SK-N-SH treated with all-trans-retinoic acid at 6 μM for 48 hours (cell line): ENCODE data around the gene GNAI1.

Experiments
- ATAC-seq: fragments of 200-7000 bp; cut with Tn5 transposase; 3 replicates; pipeline ENCODE4 v1.9.1; 2020; ENCODE audit warnings: mild to moderate bottlenecking, moderate library complexity
- ARNTL ChIP-seq: fragments of 450-650 bp; formaldehyde crosslinking; IDR thresholded peaks from 2 replicates; pipeline ENCODE4 v1.5.0; 2020; ENCODE audit warnings: low read depth, mild to moderate bottlenecking, moderate library complexity, borderline replicate concordance
- ESRRG ChIP-seq: fragments of 250-450 bp; sonication (Bioruptor Pico); IDR thresholded peaks from 2 replicates; pipeline ENCODE4 v1.6.1; 2021; ENCODE audit warnings: mild to moderate bottlenecking
- GLIS3 ChIP-seq: fragments of 250-450 bp; sonication (Bioruptor Pico); IDR thresholded peaks from 2 replicates; pipeline ENCODE4 v1.5.0; 2020; ENCODE audit warnings: mild to moderate bottlenecking, moderate library complexity
- ISL1 ChIP-seq: fragments of 250-450 bp; sonication (Bioruptor Pico); IDR thresholded peaks from 2 replicates; pipeline ENCODE4 v2.1.2; 2022; ENCODE audit warnings: mild to moderate bottlenecking, moderate library complexity
- OSR1 ChIP-seq: fragments of 250-450 bp; sonication (Bioruptor Pico); IDR thresholded peaks from 2 replicates; pipeline ENCODE4 v1.8.0; 2022; ENCODE audit warnings: moderate library complexity, mild to moderate bottlenecking, inconsistent platforms
- PPARA ChIP-seq: fragments of 250-450 bp; sonication (Bioruptor Pico); IDR thresholded peaks from 2 replicates; pipeline ENCODE4 v1.5.0; 2020; ENCODE audit warnings: mild to moderate bottlenecking, borderline replicate concordance
- RARB ChIP-seq: fragments of 250-450 bp; sonication (Bioruptor Pico); IDR thresholded peaks from 2 replicates; pipeline ENCODE4 v1.8.0; 2021; ENCODE audit warnings: mild to moderate bottlenecking, moderate library complexity
- TCF4 ChIP-seq: fragments of 250-450 bp; sonication (Bioruptor Pico); IDR thresholded peaks from 2 replicates; pipeline ENCODE4 v1.8.0; 2021; ENCODE audit warnings: mild to moderate bottlenecking, moderate library complexity, borderline replicate concordance
- TOX ChIP-seq: fragments of 250-450 bp; sonication (Bioruptor Pico); IDR thresholded peaks from 2 replicates; pipeline ENCODE4 v1.8.0; 2021; ENCODE audit warnings: mild to moderate bottlenecking, moderate library complexity, borderline replicate concordance
- ZC3H10 ChIP-seq: fragments of 250-450 bp; sonication (Bioruptor Pico); IDR thresholded peaks from 2 replicates; pipeline ENCODE4 v1.5.1; 2021; ENCODE audit warnings: mild to moderate bottlenecking, moderate library complexity
- ZFP3 ChIP-seq: fragments of 250-450 bp; sonication (Bioruptor Pico); IDR thresholded peaks from 2 replicates; pipeline ENCODE4 v1.5.0; 2020; ENCODE audit warnings: mild to moderate bottlenecking, moderate library complexity
- ZFP30 ChIP-seq: fragments of 450-650 bp; formaldehyde crosslinking; IDR thresholded peaks from 2 replicates; pipeline ENCODE4 v1.5.0; 2022; ENCODE audit warnings: mild to moderate bottlenecking, moderate library complexity
- ZNF70 ChIP-seq: fragments of 450-650 bp; formaldehyde crosslinking; IDR thresholded peaks from 2 replicates; pipeline ENCODE4 v1.5.0; 2020; ENCODE audit warnings: mild to moderate bottlenecking, moderate library complexity
- ZNF8 ChIP-seq: fragments of 450-650 bp; formaldehyde crosslinking; IDR thresholded peaks from 2 replicates; pipeline ENCODE4 v1.5.0; 2020; ENCODE audit warnings: mild to moderate bottlenecking, moderate library complexity
- TF ChIP-seq, protein P1 (sequence below): fragments of 250-450 bp; sonication (Bioruptor Pico); IDR thresholded peaks from 2 replicates; pipeline ENCODE4 v1.8.0; 2020; ENCODE audit warnings: mild to moderate bottlenecking, moderate library complexity, borderline replicate concordance
- TF ChIP-seq, protein P2 (sequence below): fragments of 250-450 bp; sonication (Bioruptor Pico); IDR thresholded peaks from 2 replicates; pipeline ENCODE4 v1.8.0; 2021; ENCODE audit warnings: low read depth, mild to moderate bottlenecking, moderate library complexity, borderline replicate concordance
- TF ChIP-seq, protein P3 (sequence below): fragments of 250-450 bp; sonication (Bioruptor Pico); IDR thresholded peaks from 2 replicates; pipeline ENCODE4 v1.5.0; 2020; ENCODE audit warnings: mild to moderate bottlenecking, moderate library complexity
- TF ChIP-seq, protein P4 (sequence below): fragments of 250-450 bp; sonication (Bioruptor Pico); IDR thresholded peaks from 2 replicates; pipeline ENCODE4 v1.5.1; 2021; ENCODE audit warnings: mild to moderate bottlenecking, moderate library complexity
- TF ChIP-seq, protein P5 (sequence below): fragments of 250-450 bp; sonication (Bioruptor Pico); IDR thresholded peaks from 2 replicates; pipeline ENCODE4 v1.5.1; 2020; ENCODE audit warnings: low read depth, mild to moderate bottlenecking, moderate library complexity

GNAI1 gene

DNA sequence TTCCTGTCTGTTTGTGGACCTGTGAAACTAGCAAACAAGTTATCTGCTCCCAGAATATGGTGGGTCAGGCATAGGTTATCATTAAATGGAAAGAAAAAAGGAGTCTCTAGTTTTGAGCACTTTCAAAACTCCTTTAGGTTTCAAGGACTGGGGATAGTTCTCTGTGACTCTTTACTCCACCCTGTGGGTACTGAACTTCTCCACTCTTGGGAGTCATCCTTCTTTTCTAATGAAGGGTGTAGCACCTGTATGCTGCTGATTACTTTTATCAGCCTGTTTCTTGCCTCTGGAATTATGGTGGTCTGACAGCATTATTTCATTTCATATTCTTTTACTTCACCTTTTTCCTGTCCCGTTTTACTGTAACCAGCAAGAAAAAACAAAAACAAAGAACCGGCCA lies 6.7 kb downstream of the GNAI1 start (continued):
- TF ChIP-seq, protein P1, sequence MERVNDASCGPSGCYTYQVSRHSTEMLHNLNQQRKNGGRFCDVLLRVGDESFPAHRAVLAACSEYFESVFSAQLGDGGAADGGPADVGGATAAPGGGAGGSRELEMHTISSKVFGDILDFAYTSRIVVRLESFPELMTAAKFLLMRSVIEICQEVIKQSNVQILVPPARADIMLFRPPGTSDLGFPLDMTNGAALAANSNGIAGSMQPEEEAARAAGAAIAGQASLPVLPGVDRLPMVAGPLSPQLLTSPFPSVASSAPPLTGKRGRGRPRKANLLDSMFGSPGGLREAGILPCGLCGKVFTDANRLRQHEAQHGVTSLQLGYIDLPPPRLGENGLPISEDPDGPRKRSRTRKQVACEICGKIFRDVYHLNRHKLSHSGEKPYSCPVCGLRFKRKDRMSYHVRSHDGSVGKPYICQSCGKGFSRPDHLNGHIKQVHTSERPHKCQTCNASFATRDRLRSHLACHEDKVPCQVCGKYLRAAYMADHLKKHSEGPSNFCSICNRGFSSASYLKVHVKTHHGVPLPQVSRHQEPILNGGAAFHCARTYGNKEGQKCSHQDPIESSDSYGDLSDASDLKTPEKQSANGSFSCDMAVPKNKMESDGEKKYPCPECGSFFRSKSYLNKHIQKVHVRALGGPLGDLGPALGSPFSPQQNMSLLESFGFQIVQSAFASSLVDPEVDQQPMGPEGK (CRISPR knock-in tag), result no peak
- TF ChIP-seq ZFP30 (CRISPR knock-in tag), result no peak
- no peak for TF ChIP-seq ARNTL
- no peak for TF ChIP-seq ZNF70 (CRISPR knock-in tag)
- no peak for TF ChIP-seq TOX (CRISPR knock-in tag)
- TF ChIP-seq ZC3H10 (CRISPR knock-in tag), result no peak
- no peak for TF ChIP-seq ESRRG (CRISPR knock-in tag)
- no peak for TF ChIP-seq ZFP3
- TF ChIP-seq ISL1 (CRISPR knock-in tag), result no peak
- no peak for TF ChIP-seq RARB (CRISPR knock-in tag)
- no peak for TF ChIP-seq OSR1
- no peak for TF ChIP-seq TCF4 (CRISPR knock-in tag)
- TF ChIP-seq, protein P2, sequence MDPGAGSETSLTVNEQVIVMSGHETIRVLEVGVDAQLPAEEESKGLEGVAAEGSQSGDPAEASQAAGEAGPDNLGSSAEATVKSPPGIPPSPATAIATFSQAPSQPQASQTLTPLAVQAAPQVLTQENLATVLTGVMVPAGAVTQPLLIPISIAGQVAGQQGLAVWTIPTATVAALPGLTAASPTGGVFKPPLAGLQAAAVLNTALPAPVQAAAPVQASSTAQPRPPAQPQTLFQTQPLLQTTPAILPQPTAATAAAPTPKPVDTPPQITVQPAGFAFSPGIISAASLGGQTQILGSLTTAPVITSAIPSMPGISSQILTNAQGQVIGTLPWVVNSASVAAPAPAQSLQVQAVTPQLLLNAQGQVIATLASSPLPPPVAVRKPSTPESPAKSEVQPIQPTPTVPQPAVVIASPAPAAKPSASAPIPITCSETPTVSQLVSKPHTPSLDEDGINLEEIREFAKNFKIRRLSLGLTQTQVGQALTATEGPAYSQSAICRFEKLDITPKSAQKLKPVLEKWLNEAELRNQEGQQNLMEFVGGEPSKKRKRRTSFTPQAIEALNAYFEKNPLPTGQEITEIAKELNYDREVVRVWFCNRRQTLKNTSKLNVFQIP (CRISPR knock-in tag), result no peak

DNA sequence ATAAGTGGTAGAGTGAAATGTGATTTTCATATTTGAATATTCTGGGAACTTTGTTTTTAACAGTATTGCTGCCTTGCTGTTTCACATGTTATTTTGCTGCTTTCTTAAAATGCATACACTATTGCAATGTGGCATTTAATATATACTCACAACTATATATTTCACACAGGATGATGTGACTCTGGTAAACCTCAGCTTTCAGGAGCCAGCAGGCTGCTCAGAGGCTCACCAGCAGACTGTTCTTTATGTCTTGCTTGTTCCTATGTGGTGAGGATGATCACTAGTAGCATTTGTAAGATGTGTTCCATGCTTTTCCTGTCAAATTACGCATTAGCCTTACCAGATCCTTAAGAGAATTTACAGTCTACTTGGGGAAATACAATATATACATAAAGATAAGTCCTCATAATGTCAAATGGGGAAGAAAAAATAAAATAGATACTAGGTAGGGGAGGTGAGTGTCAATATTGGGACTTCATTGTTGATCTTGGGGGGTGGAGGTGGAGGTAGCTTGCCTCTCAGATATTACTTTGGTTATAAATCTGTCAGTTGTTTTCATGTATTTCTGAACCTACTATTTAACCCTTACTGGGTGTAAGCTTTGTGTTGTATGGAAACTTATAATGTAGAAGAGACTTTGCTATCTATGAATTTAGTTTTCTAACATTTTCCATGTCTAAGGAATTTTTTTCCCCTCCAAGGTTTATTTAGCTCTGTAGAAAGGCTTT lies 8.4 kb downstream of the GNAI1 start:
- TF ChIP-seq, protein P1 (CRISPR knock-in tag), result no peak
- no peak for TF ChIP-seq TCF4 (CRISPR knock-in tag)
- TF ChIP-seq GLIS3 (CRISPR knock-in tag), result no peak
- TF ChIP-seq ESRRG (CRISPR knock-in tag), result no peak
- TF ChIP-seq, protein P3, sequence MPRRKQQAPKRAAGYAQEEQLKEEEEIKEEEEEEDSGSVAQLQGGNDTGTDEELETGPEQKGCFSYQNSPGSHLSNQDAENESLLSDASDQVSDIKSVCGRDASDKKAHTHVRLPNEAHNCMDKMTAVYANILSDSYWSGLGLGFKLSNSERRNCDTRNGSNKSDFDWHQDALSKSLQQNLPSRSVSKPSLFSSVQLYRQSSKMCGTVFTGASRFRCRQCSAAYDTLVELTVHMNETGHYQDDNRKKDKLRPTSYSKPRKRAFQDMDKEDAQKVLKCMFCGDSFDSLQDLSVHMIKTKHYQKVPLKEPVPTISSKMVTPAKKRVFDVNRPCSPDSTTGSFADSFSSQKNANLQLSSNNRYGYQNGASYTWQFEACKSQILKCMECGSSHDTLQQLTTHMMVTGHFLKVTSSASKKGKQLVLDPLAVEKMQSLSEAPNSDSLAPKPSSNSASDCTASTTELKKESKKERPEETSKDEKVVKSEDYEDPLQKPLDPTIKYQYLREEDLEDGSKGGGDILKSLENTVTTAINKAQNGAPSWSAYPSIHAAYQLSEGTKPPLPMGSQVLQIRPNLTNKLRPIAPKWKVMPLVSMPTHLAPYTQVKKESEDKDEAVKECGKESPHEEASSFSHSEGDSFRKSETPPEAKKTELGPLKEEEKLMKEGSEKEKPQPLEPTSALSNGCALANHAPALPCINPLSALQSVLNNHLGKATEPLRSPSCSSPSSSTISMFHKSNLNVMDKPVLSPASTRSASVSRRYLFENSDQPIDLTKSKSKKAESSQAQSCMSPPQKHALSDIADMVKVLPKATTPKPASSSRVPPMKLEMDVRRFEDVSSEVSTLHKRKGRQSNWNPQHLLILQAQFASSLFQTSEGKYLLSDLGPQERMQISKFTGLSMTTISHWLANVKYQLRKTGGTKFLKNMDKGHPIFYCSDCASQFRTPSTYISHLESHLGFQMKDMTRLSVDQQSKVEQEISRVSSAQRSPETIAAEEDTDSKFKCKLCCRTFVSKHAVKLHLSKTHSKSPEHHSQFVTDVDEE (CRISPR knock-in tag), result no peak
- no peak for TF ChIP-seq PPARA (CRISPR knock-in tag)
- TF ChIP-seq, protein P2 (CRISPR knock-in tag), result no peak
- no peak for TF ChIP-seq OSR1
- TF ChIP-seq, protein P4, sequence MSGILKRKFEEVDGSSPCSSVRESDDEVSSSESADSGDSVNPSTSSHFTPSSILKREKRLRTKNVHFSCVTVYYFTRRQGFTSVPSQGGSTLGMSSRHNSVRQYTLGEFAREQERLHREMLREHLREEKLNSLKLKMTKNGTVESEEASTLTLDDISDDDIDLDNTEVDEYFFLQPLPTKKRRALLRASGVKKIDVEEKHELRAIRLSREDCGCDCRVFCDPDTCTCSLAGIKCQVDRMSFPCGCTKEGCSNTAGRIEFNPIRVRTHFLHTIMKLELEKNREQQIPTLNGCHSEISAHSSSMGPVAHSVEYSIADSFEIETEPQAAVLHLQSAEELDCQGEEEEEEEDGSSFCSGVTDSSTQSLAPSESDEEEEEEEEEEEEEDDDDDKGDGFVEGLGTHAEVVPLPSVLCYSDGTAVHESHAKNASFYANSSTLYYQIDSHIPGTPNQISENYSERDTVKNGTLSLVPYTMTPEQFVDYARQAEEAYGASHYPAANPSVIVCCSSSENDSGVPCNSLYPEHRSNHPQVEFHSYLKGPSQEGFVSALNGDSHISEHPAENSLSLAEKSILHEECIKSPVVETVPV (CRISPR knock-in tag), result no peak
- TF ChIP-seq ISL1 (CRISPR knock-in tag), result no peak
- TF ChIP-seq ZNF8, result no peak
- TF ChIP-seq, protein P5, sequence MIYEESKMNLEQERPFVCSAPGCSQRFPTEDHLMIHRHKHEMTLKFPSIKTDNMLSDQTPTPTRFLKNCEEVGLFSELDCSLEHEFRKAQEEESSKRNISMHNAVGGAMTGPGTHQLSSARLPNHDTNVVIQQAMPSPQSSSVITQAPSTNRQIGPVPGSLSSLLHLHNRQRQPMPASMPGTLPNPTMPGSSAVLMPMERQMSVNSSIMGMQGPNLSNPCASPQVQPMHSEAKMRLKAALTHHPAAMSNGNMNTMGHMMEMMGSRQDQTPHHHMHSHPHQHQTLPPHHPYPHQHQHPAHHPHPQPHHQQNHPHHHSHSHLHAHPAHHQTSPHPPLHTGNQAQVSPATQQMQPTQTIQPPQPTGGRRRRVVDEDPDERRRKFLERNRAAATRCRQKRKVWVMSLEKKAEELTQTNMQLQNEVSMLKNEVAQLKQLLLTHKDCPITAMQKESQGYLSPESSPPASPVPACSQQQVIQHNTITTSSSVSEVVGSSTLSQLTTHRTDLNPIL (CRISPR knock-in tag), result no peak

More for the DNA sequence above, 8.4 kb downstream of the GNAI1 start:
- no peak for ATAC-seq
